ENCODE results near the gene SLC37A3.
"Not testable (repeated sequence)": the region's sequence is repeated elsewhere in the genome, so short reads cannot be mapped to it uniquely, and the experiment has no call there.

The SLC37A3 gene

GRCh38 chr7:140418653-140419052 is 20.3 kb upstream of the SLC37A3 start:
- WGBS, 2 donors (ENCODE audit: extremely low coverage in 2 of 2, insufficient read length in 2 of 2, insufficient replicate concordance in 1 of 2) = no CpG with 5 or more reads among the region's 4 CpGs
- Histone ChIP-seq H3K4me2 (ENCODE audit: insufficient read depth, low read length, poor library complexity, severe bottlenecking) (no peak overlapping the region), H2BK5ac (ENCODE audit: low read length) (no peak overlapping the region), H3K27ac (replicated peaks; ENCODE audit: low read length) (no peak overlapping the region), H3K14ac (ENCODE audit: low read length) (no peak overlapping the region), H2AK5ac (ENCODE audit: low read depth, low read length) (no peak overlapping the region), H2BK15ac (ENCODE audit: low read length) (no peak overlapping the region), H3K18ac (ENCODE audit: low read length) (no peak overlapping the region), H3K79me1 (ENCODE audit: low read depth, low read length) (no peaks in the 10 kb centered on the region), H2BK12ac (ENCODE audit: low read length) (no peak overlapping the region), H3K9me3 (replicated peaks in 1 of 2; ENCODE audit: control insufficient read depth in 2 of 2, insufficient read depth in 1 of 2, low read depth in 1 of 2, low read length in 2 of 2) (no peaks in the 10 kb centered on the region), H3K4me1 (ENCODE audit: control insufficient read depth in 2 of 2, insufficient read depth in 1 of 2, low read depth in 1 of 2, low read length in 2 of 2) (peaks cover 0 to 3% of the 10 kb centered on the region in 2 donors), H3K23ac (ENCODE audit: low read depth, low read length, poor library complexity) (no peak overlapping the region), H2AFZ (ENCODE audit: low read length) (no peak overlapping the region), H3K36me3 (replicated peaks in 1 of 2; ENCODE audit: control insufficient read depth in 2 of 2, insufficient read depth in 2 of 2, low read length in 2 of 2) (no peaks in the 10 kb centered on the region), H4K8ac (ENCODE audit: low read depth, low read length) (no peak overlapping the region), H2BK120ac (ENCODE audit: low read depth, low read length) (no peak overlapping the region), H3K9ac (ENCODE audit: low read depth, low read length, poor library complexity) (no peak overlapping the region), H3K4me3 (ENCODE audit: low read length in 2 of 2) (no peak overlapping the region), H4K91ac (ENCODE audit: low read depth, low read length, poor library complexity) (no peak overlapping the region), H3K27me3 (ENCODE audit: control insufficient read depth in 3 of 3, insufficient read depth in 3 of 3, low read depth in 1 of 3, low read length in 3 of 3) (peaks cover 0 to 3% (median 0%) of the 10 kb centered on the region in 3 experiments), H3K4ac (ENCODE audit: low read length) (no peak overlapping the region)
- DNase-seq (ENCODE audit: low spot score) = no peak

- not testable (repeated sequence) for H2AK5ac ChIP-seq (ENCODE audit: low read depth, low read length); H3K27ac ChIP-seq (replicated peaks; ENCODE audit: low read length); H3K14ac ChIP-seq (ENCODE audit: low read length); H3K18ac ChIP-seq (ENCODE audit: low read length); H3K27me3 ChIP-seq (ENCODE audit: control insufficient read depth in 3 of 3, insufficient read depth in 3 of 3, low read depth in 1 of 3, low read length in 3 of 3); H3K23ac ChIP-seq (ENCODE audit: low read depth, low read length, poor library complexity); H4K8ac ChIP-seq (ENCODE audit: low read depth, low read length); H3K9me3 ChIP-seq (replicated peaks in 1 of 2; ENCODE audit: control insufficient read depth in 2 of 2, insufficient read depth in 1 of 2, low read depth in 1 of 2, low read length in 2 of 2); H3K4ac ChIP-seq (ENCODE audit: low read length); H3K4me2 ChIP-seq (ENCODE audit: insufficient read depth, low read length, poor library complexity, severe bottlenecking); H4K91ac ChIP-seq (ENCODE audit: low read depth, low read length, poor library complexity); DNase-seq (ENCODE audit: low spot score); H3K9ac ChIP-seq (ENCODE audit: low read depth, low read length, poor library complexity); H2BK120ac ChIP-seq (ENCODE audit: low read depth, low read length); H3K4me3 ChIP-seq (ENCODE audit: low read length in 2 of 2); H2BK12ac ChIP-seq (ENCODE audit: low read length); H3K36me3 ChIP-seq (replicated peaks in 1 of 2; ENCODE audit: control insufficient read depth in 2 of 2, insufficient read depth in 2 of 2, low read length in 2 of 2); H2BK15ac ChIP-seq (ENCODE audit: low read length); H3K4me1 ChIP-seq (ENCODE audit: control insufficient read depth in 2 of 2, insufficient read depth in 1 of 2, low read depth in 1 of 2, low read length in 2 of 2); H2BK5ac ChIP-seq (ENCODE audit: low read length); H2AFZ ChIP-seq (ENCODE audit: low read length); H3K79me1 ChIP-seq (ENCODE audit: low read depth, low read length)
- WGBS, 2 donors (ENCODE audit: extremely low coverage in 2 of 2, insufficient read length in 2 of 2, insufficient replicate concordance in 1 of 2) = no CpG with 5 or more reads among the region's 5 CpGs
Measured at GRCh38 chr7:140418156-140418472, 19.8 kb upstream of the SLC37A3 start.

- no peak overlapping the region for H3K27ac ChIP-seq (replicated peaks; ENCODE audit: low read length)
- H3K27me3 ChIP-seq (ENCODE audit: control insufficient read depth in 3 of 3, insufficient read depth in 3 of 3, low read depth in 1 of 3, low read length in 3 of 3) = peaks cover 0 to 3% (median 0%) of the 10 kb centered on the region in 3 experiments
- no CpG with 5 or more reads among the region's 8 CpGs for WGBS, 2 donors (ENCODE audit: extremely low coverage in 2 of 2, insufficient read length in 2 of 2, insufficient replicate concordance in 1 of 2)
- no peak overlapping the region for H4K8ac ChIP-seq (ENCODE audit: low read depth, low read length)
- no peak for DNase-seq (ENCODE audit: low spot score)
- no peak overlapping the region for H3K14ac ChIP-seq (ENCODE audit: low read length)
- H3K4ac ChIP-seq (ENCODE audit: low read length) = no peak overlapping the region
- H2BK15ac ChIP-seq (ENCODE audit: low read length) = no peak overlapping the region
- no peak overlapping the region for H2AK5ac ChIP-seq (ENCODE audit: low read depth, low read length)
- no peak overlapping the region for H4K91ac ChIP-seq (ENCODE audit: low read depth, low read length, poor library complexity)
- no peak overlapping the region for H2BK12ac ChIP-seq (ENCODE audit: low read length)
- H2BK120ac ChIP-seq (ENCODE audit: low read depth, low read length) = no peak overlapping the region
- no peak overlapping the region for H3K23ac ChIP-seq (ENCODE audit: low read depth, low read length, poor library complexity)
- H3K4me2 ChIP-seq (ENCODE audit: insufficient read depth, low read length, poor library complexity, severe bottlenecking) = no peak overlapping the region
- H3K79me1 ChIP-seq (ENCODE audit: low read depth, low read length) = no peaks in the 10 kb centered on the region
- H3K4me3 ChIP-seq (ENCODE audit: low read length in 2 of 2) = no peak overlapping the region
- H3K36me3 ChIP-seq (replicated peaks in 1 of 2; ENCODE audit: control insufficient read depth in 2 of 2, insufficient read depth in 2 of 2, low read length in 2 of 2) = no peaks in the 10 kb centered on the region
- peak overlapping the region; percentile 54 for H3K18ac ChIP-seq (ENCODE audit: low read length)
- H3K4me1 ChIP-seq (ENCODE audit: control insufficient read depth in 2 of 2, insufficient read depth in 1 of 2, low read depth in 1 of 2, low read length in 2 of 2) = peaks cover 0 to 3% of the 10 kb centered on the region in 2 donors
- H3K9ac ChIP-seq (ENCODE audit: low read depth, low read length, poor library complexity) = no peak overlapping the region
- no peaks in the 10 kb centered on the region for H3K9me3 ChIP-seq (replicated peaks in 1 of 2; ENCODE audit: control insufficient read depth in 2 of 2, insufficient read depth in 1 of 2, low read depth in 1 of 2, low read length in 2 of 2)
- no peak overlapping the region for H2AFZ ChIP-seq (ENCODE audit: low read length)
- H2BK5ac ChIP-seq (ENCODE audit: low read length) = no peak overlapping the region
Measured at GRCh38 chr7:140417456-140418155, 19.3 kb upstream of the SLC37A3 start.

DNA sequence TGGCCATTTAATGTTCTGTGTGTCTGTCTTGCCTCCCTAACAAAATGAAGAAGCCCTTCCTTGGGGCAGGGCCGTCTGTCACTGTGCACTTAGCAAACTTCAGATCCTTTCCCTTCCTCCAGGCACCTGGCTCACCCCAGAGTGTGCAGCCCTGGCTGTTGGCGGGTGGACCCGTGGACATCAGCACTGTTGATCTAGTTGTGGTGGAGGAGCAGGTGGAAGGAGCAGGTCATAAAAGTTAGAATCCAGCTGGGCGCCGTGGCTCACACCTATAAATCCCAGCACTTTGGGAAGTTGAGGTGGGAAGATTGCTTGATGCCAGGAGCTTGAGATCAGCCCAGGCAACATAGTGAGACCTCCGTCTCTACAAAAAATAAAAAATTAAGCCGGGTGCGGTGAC is 18.2 kb upstream of the SLC37A3 start:
- no peak for DNase-seq (ENCODE audit: low spot score)
- H3K27me3 ChIP-seq (ENCODE audit: control insufficient read depth in 3 of 3, insufficient read depth in 3 of 3, low read depth in 1 of 3, low read length in 3 of 3) = peaks cover 0 to 3% (median 0%) of the 10 kb centered on the region in 3 experiments
- H4K8ac ChIP-seq (ENCODE audit: low read depth, low read length) = no peak overlapping the region
- no peak overlapping the region for H3K27ac ChIP-seq (replicated peaks; ENCODE audit: low read length)
- H3K9me3 ChIP-seq (replicated peaks in 1 of 2; ENCODE audit: control insufficient read depth in 2 of 2, insufficient read depth in 1 of 2, low read depth in 1 of 2, low read length in 2 of 2) = no peaks in the 10 kb centered on the region
- H3K23ac ChIP-seq (ENCODE audit: low read depth, low read length, poor library complexity) = no peak overlapping the region
- no peak overlapping the region for H2AK5ac ChIP-seq (ENCODE audit: low read depth, low read length)
- no peak overlapping the region for H3K4me2 ChIP-seq (ENCODE audit: insufficient read depth, low read length, poor library complexity, severe bottlenecking)
- H2BK120ac ChIP-seq (ENCODE audit: low read depth, low read length) = no peak overlapping the region
- H3K4me1 ChIP-seq (ENCODE audit: control insufficient read depth in 2 of 2, insufficient read depth in 1 of 2, low read depth in 1 of 2, low read length in 2 of 2) = peaks cover 0 to 3% of the 10 kb centered on the region in 2 donors
- H3K4me3 ChIP-seq (ENCODE audit: low read length in 2 of 2) = no peak overlapping the region
- H2BK5ac ChIP-seq (ENCODE audit: low read length) = no peak overlapping the region
- no peak overlapping the region for H3K4ac ChIP-seq (ENCODE audit: low read length)
- no peak overlapping the region for H3K9ac ChIP-seq (ENCODE audit: low read depth, low read length, poor library complexity)
- no peaks in the 10 kb centered on the region for H3K79me1 ChIP-seq (ENCODE audit: low read depth, low read length)
- H4K91ac ChIP-seq (ENCODE audit: low read depth, low read length, poor library complexity) = no peak overlapping the region
- no peak overlapping the region for H2BK12ac ChIP-seq (ENCODE audit: low read length)
- WGBS, 2 donors (ENCODE audit: extremely low coverage in 2 of 2, insufficient read length in 2 of 2, insufficient replicate concordance in 1 of 2) = no CpG with 5 or more reads among the region's 8 CpGs
- H3K18ac ChIP-seq (ENCODE audit: low read length) = no peak overlapping the region
- H3K14ac ChIP-seq (ENCODE audit: low read length) = no peak overlapping the region
- no peak overlapping the region for H2BK15ac ChIP-seq (ENCODE audit: low read length)
- H2AFZ ChIP-seq (ENCODE audit: low read length) = no peak overlapping the region
- H3K36me3 ChIP-seq (replicated peaks in 1 of 2; ENCODE audit: control insufficient read depth in 2 of 2, insufficient read depth in 2 of 2, low read length in 2 of 2) = no peaks in the 10 kb centered on the region
